Left ventricle myocardium inferior (tissue), 1 donor: Measurements from ENCODE around the gene MAJIN. TPM values are rescaled to one million over a fixed set of nuclear protein-coding genes. Genes with fewer than 3 reads are reported as not detected.
A peak's percentile ranks its signal among the peaks of the same experiment; 100 is the strongest.

ENCODE experiments used
- DNase-seq: peaks from one replicate; pipeline ENCODE4 v3.0.0-alpha.2; 2020
- H3K27ac ChIP-seq: fragments of 200-600 bp; replicated peaks from 2 replicates; pipeline ENCODE4 v1.8.0; 2021
- H3K27me3 ChIP-seq: fragments of 200-600 bp; 2 replicates; pipeline ENCODE4 v1.8.0; 2021; ENCODE audit warnings: low read depth
- H3K36me3 ChIP-seq: fragments of 200-600 bp; 2 replicates; pipeline ENCODE4 v1.8.0; 2021
- H3K4me1 ChIP-seq: fragments of 200-600 bp; 2 replicates; pipeline ENCODE4 v1.8.0; 2021
- H3K4me3 ChIP-seq: fragments of 200-600 bp; 2 replicates; pipeline ENCODE4 v1.8.0; 2021; ENCODE audit warnings: mild to moderate bottlenecking, moderate library complexity
- H3K9me3 ChIP-seq: fragments of 200-600 bp; replicated peaks from 2 replicates; pipeline ENCODE4 v1.8.0; 2021
- CTCF ChIP-seq: fragments of 200-600 bp; IDR thresholded peaks from 2 replicates; pipeline ENCODE4 v1.8.0; 2021; ENCODE audit warnings: antibody characterized with exemption, mild to moderate bottlenecking, borderline replicate concordance
- intact Hi-C: fragments of 100-400 bp; cut with micrococcal nuclease; formaldehyde crosslinking; loops from one replicate; pipeline ENCODE4 v1.11.0; 2022
- total RNA-seq: library from RNA; stranded (reverse); fragmentation: NEBNext Ultra II Directional; extraction: Animal tissue kit (Norgen Biotek cat#: 25700); gene quantifications from one replicate; pipeline ENCODE4 v1.2.1, GENCODE V29; 2021
- donor health status: DM: no; HTN: yes; CAD: no; lungs with severe emphysema.

Gene MAJIN
- total RNA-seq, 1 donor from 2014 or later = not detected

DNA sequence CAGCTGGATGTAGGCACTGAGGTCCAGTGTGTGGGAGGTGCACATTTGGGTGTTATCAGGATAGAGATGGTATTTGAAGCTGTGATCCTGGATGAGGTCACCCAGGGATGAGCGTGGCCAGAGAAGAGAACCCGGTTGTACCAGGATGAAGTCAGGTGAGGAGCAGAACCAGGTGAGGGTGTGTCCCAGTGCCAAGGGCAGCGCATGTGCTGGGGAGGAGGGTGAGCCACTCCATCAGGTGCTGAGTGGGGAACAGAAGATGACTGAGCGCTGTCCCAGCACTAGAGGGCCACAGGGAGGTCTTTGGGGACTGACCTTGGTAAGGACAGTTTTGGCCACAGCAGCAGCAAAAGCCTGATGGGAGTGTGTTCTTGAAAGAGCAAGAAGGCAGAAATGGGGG is 44.8 kb upstream of the MAJIN start:
- H3K27ac ChIP-seq = no peak overlapping the region
- H3K36me3 ChIP-seq = peaks cover 36% of the 10 kb centered on the region
- H3K4me1 ChIP-seq = peaks cover 34% of the 10 kb centered on the region
- intact Hi-C loops = no loop called here
- DNase-seq = no peak
- H3K9me3 ChIP-seq = no peaks in the 10 kb centered on the region
- no peak for TF ChIP-seq CTCF
- H3K4me3 ChIP-seq = no peak overlapping the region
- H3K27me3 ChIP-seq = no peaks in the 10 kb centered on the region

DNA sequence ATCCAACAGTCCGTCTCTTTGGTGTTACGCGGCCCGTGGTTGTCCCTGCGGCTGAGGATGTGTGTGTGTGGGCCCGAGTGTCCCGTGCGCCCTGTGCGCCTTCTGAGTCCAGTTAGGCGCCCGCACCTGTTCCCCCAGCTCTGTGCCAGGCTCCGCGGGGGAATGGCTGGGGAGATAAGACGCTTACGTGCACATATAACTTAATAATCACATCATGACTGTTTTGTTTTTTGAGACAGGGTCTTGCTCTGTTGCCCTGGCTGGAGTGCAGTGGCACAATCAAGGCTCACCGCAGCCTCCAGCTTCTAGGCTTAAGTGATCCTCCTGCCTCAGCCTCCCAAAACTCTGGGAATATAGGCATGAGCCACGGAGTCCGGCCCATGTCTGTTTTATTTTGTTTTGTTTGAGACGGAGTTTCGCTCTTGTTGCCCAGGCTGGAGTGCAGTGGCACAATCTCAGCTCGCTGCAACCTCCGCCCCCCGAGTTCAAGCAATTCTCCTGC is 42.9 kb upstream of the MAJIN start:
- Histone ChIP-seq H3K27ac (peak overlapping the region; percentile 100), H3K27me3 (no peaks in the 10 kb centered on the region), H3K4me3 (peak overlapping the region; percentile 86), H3K4me1 (peaks cover 34% of the 10 kb centered on the region), H3K36me3 (peaks cover 19% of the 10 kb centered on the region), H3K9me3 (no peaks in the 10 kb centered on the region)
- DNase-seq = no peak
- no peak for TF ChIP-seq CTCF
- intact Hi-C loops = no loop called here

DNA sequence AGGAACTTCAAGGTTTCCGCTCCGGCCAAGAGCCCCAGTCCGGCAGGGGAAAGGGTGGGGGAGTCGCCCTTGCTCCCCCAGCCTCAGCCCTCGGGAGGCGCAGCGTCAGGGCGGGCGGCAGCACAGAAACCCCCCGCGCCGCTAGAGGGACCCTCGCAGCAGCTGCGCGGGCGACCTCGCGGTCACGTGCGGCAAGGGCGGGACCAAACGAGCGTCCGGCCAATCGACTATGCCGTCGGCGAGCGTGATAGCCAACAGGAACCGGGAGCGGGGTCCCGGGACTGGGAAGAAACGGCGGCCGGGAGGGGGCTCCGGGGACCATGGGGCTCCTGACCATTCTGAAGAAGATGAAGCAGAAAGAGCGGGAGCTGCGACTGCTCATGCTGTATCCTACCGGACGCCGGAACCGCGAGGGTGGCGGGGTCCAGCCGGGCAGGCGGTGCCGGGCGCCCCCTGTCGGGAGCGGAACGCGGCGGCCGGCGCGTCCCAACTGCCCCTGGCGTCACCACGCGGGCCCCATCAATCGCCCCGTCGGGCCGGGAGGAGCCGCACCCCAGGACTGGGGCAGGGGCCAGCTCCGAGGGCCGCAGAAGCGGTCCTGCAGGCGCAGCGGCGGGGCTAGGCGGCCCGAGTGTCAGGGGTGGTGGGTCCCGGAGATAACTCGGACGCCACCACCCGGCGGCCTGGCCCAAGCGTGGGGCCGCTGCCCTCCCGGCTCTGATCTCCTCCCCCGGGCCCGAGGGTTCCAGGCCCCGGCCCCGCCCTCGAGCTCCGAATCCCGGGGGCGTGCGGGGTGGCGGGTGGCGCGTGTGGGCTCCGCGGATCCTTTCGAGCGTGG is 42.2 kb upstream of the MAJIN start, which contains the start of gene ARL2:
ARL2 (plus strand) TSS at position 273 of the 838 bp plus-strand sequence; CDS start at position 321, 48 bp downstream.
- peak; percentile 95 for DNase-seq
- intact Hi-C loops = no loop called here
- peak; percentile 80 for TF ChIP-seq CTCF
- Histone ChIP-seq H3K4me3 (peak within 1 kb of the TSS; percentile 86), H3K27me3 (no peaks in the 10 kb centered on the region), H3K9me3 (no peaks in the 10 kb centered on the region), H3K36me3 (peaks cover 13% of the 10 kb centered on the region), H3K4me1 (peaks cover 34% of the 10 kb centered on the region), H3K27ac (peak within 1 kb of the TSS; percentile 100)

GRCh38 chr11:65013130-65013887 is 41.4 kb upstream of the MAJIN start:
- peaks cover 34% of the 10 kb centered on the region for H3K4me1 ChIP-seq
- TF ChIP-seq CTCF = peak; percentile 73
- peak; percentile 92 for DNase-seq
- intact Hi-C loops = no loop called here
- peak overlapping the region; percentile 100 for H3K27ac ChIP-seq
- peak overlapping the region; percentile 86 for H3K4me3 ChIP-seq
- no peaks in the 10 kb centered on the region for H3K9me3 ChIP-seq
- H3K27me3 ChIP-seq = no peaks in the 10 kb centered on the region
- H3K36me3 ChIP-seq = peaks cover 5% of the 10 kb centered on the region

- Histone ChIP-seq H3K4me3 (no peak overlapping the region), H3K27ac (no peak overlapping the region), H3K27me3 (no peaks in the 10 kb centered on the region), H3K36me3 (no peaks in the 10 kb centered on the region), H3K9me3 (no peaks in the 10 kb centered on the region), H3K4me1 (peaks cover 13% of the 10 kb centered on the region)
- TF ChIP-seq CTCF = no peak
- no peak for DNase-seq
- intact Hi-C loops = no loop called here
Measured at GRCh38 chr11:65008873-65009272, 37.0 kb upstream of the MAJIN start.
